SK-N-MC (cell line): ENCODE results near the gene CHMP5.
"Not testable (repeated sequence)": the region's sequence is repeated elsewhere in the genome, so short reads cannot be mapped to it uniquely, and the experiment has no call there.

Source experiments
- EZH2 ChIP-seq: fragments of 200-600 bp; sonication (generic); IDR thresholded peaks from one replicate; pipeline ENCODE4 v1.6.1; 2017; ENCODE audit warnings: antibody characterized with exemption
- FOXP2 ChIP-seq: optimal IDR thresholded peaks from 2 replicates; pipeline ENCODE3; 2011; ENCODE audit warnings: mild to moderate bottlenecking, moderate library complexity; ENCODE audit not compliant: insufficient read depth; ENCODE audit errors: extremely low read length, control extremely low read depth
- POLR2AphosphoS5 ChIP-seq: IDR thresholded peaks from 2 replicates; pipeline ENCODE4 v1.6.1; 2012; ENCODE audit warnings: mild to moderate bottlenecking, low read depth, low read length, borderline replicate concordance

GRCh38 chr9:33317136-33317535, 52.3 kb downstream of the CHMP5 start:
- TF ChIP-seq POLR2AphosphoS5, EZH2, FOXP2: not testable (repeated sequence)
